KMS-11 (cell line): Measurements from ENCODE around the gene DNM3.
"Not testable (repeated sequence)": the region's sequence is repeated elsewhere in the genome, so short reads cannot be mapped to it uniquely, and the experiment has no call there.

Experiments
- H2AFZ ChIP-seq: fragments of 200-600 bp; sonication (generic); 2 replicates; pipeline ENCODE4 v1.6.1; 2016; ENCODE audit warnings: antibody characterized with exemption, mixed run types, low read depth
- H3K27ac ChIP-seq: fragments of 200-600 bp; sonication (generic); 2 replicates; pipeline ENCODE4 v1.6.1; 2016; ENCODE audit warnings: mild to moderate bottlenecking, mixed run types
- H3K27me3 ChIP-seq: fragments of 200-600 bp; sonication (generic); 2 replicates; pipeline ENCODE4 v1.6.1; 2017; ENCODE audit warnings: mild to moderate bottlenecking, low read depth, mixed run types, moderate library complexity; ENCODE audit not compliant: insufficient read depth
- H3K36me3 ChIP-seq: fragments of 200-600 bp; sonication (generic); 2 replicates; pipeline ENCODE4 v1.6.1; 2017; ENCODE audit warnings: mild to moderate bottlenecking, mixed run types; ENCODE audit not compliant: insufficient read depth
- H3K4me1 ChIP-seq: fragments of 200-600 bp; sonication (generic); 2 replicates; pipeline ENCODE4 v1.6.1; 2016; ENCODE audit warnings: mild to moderate bottlenecking, low read depth, mixed run types; ENCODE audit not compliant: poor library complexity, severe bottlenecking
- H3K4me2 ChIP-seq: fragments of 200-600 bp; sonication (generic); 2 replicates; pipeline ENCODE4 v1.7.0; 2016; ENCODE audit warnings: mild to moderate bottlenecking, mixed run types
- H3K4me3 ChIP-seq: fragments of 200-600 bp; sonication (generic); IDR thresholded peaks from 2 replicates; pipeline ENCODE4 v1.6.1; 2017; ENCODE audit warnings: low read depth, low read length, mixed read lengths; ENCODE audit not compliant: insufficient read depth
- H3K79me2 ChIP-seq: fragments of 200-600 bp; sonication (generic); 2 replicates; pipeline ENCODE4 v1.6.1; 2016; ENCODE audit warnings: low read depth, mixed run types; ENCODE audit not compliant: insufficient read depth
- H3K9ac ChIP-seq: fragments of 200-600 bp; sonication (generic); 2 replicates; pipeline ENCODE4 v1.6.1; 2016; ENCODE audit warnings: mild to moderate bottlenecking, mixed run types
- H4K20me1 ChIP-seq: fragments of 200-600 bp; sonication (generic); 2 replicates; pipeline ENCODE4 v1.6.1; 2016; ENCODE audit warnings: mild to moderate bottlenecking, mixed run types; ENCODE audit not compliant: insufficient read depth
- CTCF ChIP-seq: fragments of 200-600 bp; sonication (generic); conservative IDR thresholded peaks from 2 replicates; pipeline ENCODE4 v1.6.1; 2017; ENCODE audit warnings: low read depth, mild to moderate bottlenecking, antibody characterized with exemption, low read length, moderate library complexity, mixed read lengths

Gene DNM3

GRCh38 chr1:172069534-172069933 is 228.2 kb downstream of the DNM3 start:
- Histone ChIP-seq H3K4me2 (no peak overlapping the region), H3K4me1 (no peaks in the 10 kb centered on the region), H3K79me2 (no peaks in the 10 kb centered on the region), H3K9ac (no peak overlapping the region), H3K36me3 (no peaks in the 10 kb centered on the region), H2AFZ (no peak overlapping the region), H3K4me3 (no peak overlapping the region), H4K20me1 (no peaks in the 10 kb centered on the region), H3K27me3 (no peaks in the 10 kb centered on the region), H3K27ac (no peak overlapping the region)
- TF ChIP-seq CTCF = no peak

DNA sequence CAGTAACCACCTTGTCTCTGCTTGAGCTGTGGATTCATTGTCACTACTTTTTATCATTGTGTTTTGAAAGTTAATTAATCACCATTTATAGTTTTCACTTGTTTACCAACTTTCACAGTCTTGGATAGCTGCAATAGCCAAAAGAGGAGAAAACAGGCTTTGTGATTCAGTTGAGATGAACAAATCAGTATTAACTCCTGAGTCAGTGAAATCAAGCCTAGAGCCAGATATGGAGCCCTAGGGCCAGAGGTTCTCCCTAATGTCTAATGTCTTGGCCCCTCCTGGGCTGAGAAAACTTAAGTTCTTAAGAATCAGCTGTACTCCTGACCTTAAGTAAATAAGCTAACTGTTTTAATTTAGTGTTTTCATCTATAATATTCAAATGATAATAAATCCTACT is 228.8 kb downstream of the DNM3 start:
- Histone ChIP-seq H3K4me3 (no peak overlapping the region), H3K9ac (no peak overlapping the region), H2AFZ (no peak overlapping the region), H3K27me3 (no peaks in the 10 kb centered on the region), H3K4me1 (no peaks in the 10 kb centered on the region), H3K4me2 (no peak overlapping the region), H3K36me3 (no peaks in the 10 kb centered on the region), H3K79me2 (no peaks in the 10 kb centered on the region), H4K20me1 (no peaks in the 10 kb centered on the region), H3K27ac (no peak overlapping the region)
- no peak for TF ChIP-seq CTCF

DNA sequence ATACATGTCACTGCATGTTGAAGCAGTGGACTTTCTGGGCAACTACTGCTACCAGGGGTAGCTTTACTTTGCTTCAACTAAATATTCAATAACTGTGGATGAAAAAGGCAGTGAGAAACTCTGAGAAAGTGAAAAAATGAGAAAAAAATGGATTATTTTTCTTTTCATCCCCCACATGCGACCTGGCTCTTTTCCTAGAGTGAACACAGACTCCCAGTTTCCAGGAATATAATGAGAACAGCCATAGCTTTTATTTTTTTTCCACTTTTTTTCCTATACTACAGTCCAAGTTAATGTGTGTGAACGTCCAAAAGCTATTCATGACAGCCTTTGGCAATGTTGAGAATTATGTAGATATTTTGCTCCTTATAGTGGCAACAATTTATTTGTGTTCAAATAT is 230.4 kb downstream of the DNM3 start:
- H4K20me1 ChIP-seq = no peaks in the 10 kb centered on the region
- H3K27ac ChIP-seq = no peak overlapping the region
- TF ChIP-seq CTCF = no peak
- H3K4me2 ChIP-seq = no peak overlapping the region
- no peak overlapping the region for H3K4me3 ChIP-seq
- no peak overlapping the region for H2AFZ ChIP-seq
- no peaks in the 10 kb centered on the region for H3K36me3 ChIP-seq
- no peaks in the 10 kb centered on the region for H3K4me1 ChIP-seq
- H3K79me2 ChIP-seq = no peaks in the 10 kb centered on the region
- no peak overlapping the region for H3K9ac ChIP-seq
- H3K27me3 ChIP-seq = no peaks in the 10 kb centered on the region

- H3K4me3 ChIP-seq, H2AFZ ChIP-seq: not testable (repeated sequence)
Observed at GRCh38 chr1:172079859-172080258, 238.6 kb downstream of the DNM3 start.

GRCh38 chr1:172083191-172083590 is 241.9 kb downstream of the DNM3 start:
- H3K79me2 ChIP-seq = no peaks in the 10 kb centered on the region
- no peaks in the 10 kb centered on the region for H4K20me1 ChIP-seq
- H3K9ac ChIP-seq = no peak overlapping the region
- no peak overlapping the region for H3K27ac ChIP-seq
- H3K4me3 ChIP-seq = no peak overlapping the region
- H3K27me3 ChIP-seq = no peaks in the 10 kb centered on the region
- no peak for TF ChIP-seq CTCF
- H3K36me3 ChIP-seq = no peaks in the 10 kb centered on the region
- no peaks in the 10 kb centered on the region for H3K4me1 ChIP-seq
- H2AFZ ChIP-seq = no peak overlapping the region
- H3K4me2 ChIP-seq = no peak overlapping the region

More at GRCh38 chr1:172079859-172080258, 238.6 kb downstream of the DNM3 start:
- H3K36me3 ChIP-seq, H3K4me2 ChIP-seq, H4K20me1 ChIP-seq, H3K79me2 ChIP-seq, H3K27me3 ChIP-seq, H3K9ac ChIP-seq, H3K27ac ChIP-seq, H3K4me1 ChIP-seq: not testable (repeated sequence)
